HEK293T (cell line): ENCODE data around the gene CCDC86.

Experiments used
- ARNT ChIP-seq: fragments of 450-650 bp; IDR thresholded peaks from 2 replicates; pipeline ENCODE4 v1.6.1; 2017; ENCODE audit warnings: mild to moderate bottlenecking
- ELF4 ChIP-seq: fragments of 450-650 bp; IDR thresholded peaks from 2 replicates; pipeline ENCODE4 v1.6.1; 2017; ENCODE audit warnings: antibody characterized with exemption
- FOXM1 ChIP-seq: fragments of 450-650 bp; IDR thresholded peaks from 2 replicates; pipeline ENCODE4 v1.6.1; 2017; ENCODE audit warnings: mild to moderate bottlenecking, borderline replicate concordance
- L3MBTL2 ChIP-seq: fragments of 450-650 bp; conservative IDR thresholded peaks from 2 replicates; pipeline ENCODE4 v1.6.1; 2016; ENCODE audit warnings: mild to moderate bottlenecking
- TARDBP ChIP-seq: fragments of 450-650 bp; IDR thresholded peaks from 2 replicates; pipeline ENCODE4 v1.6.1; 2016

- TF ChIP-seq L3MBTL2 = no peak
- no peak for TF ChIP-seq ARNT
- no peak for TF ChIP-seq ELF4
- TF ChIP-seq TARDBP = no peak
- no peak for TF ChIP-seq FOXM1
These were observed 49.4 kb upstream of the CCDC86 start for GRCh38 chr11:60792521-60792920.
